GM18520 (cell line): ENCODE results near the gene TBC1D8.
"Not testable (repeated sequence)": the region's sequence is repeated elsewhere in the genome, so short reads cannot be mapped to it uniquely, and the experiment has no call there.

Experiments
- ATAC-seq: cut with Tn5 transposase; IDR thresholded peaks from one replicate; pipeline ENCODE4 v1.9.1; 2021; ENCODE audit not compliant: unreplicated experiment

Gene TBC1D8

GRCh38 chr2:101080211-101081068 is 70.7 kb downstream of the TBC1D8 start:
- ATAC-seq, result no peak

GRCh38 chr2:101076581-101076980 is 74.6 kb downstream of the TBC1D8 start:
- ATAC-seq, result no peak

- ATAC-seq, result no peak
These were observed 86.2 kb downstream of the TBC1D8 start for GRCh38 chr2:101064868-101065549.

- no peak for ATAC-seq
These were observed 86.7 kb downstream of the TBC1D8 start for GRCh38 chr2:101064505-101064867.

- no peak for ATAC-seq
These were observed 87.1 kb downstream of the TBC1D8 start for GRCh38 chr2:101064125-101064502.

- ATAC-seq, result no peak
These were observed 87.6 kb downstream of the TBC1D8 start for GRCh38 chr2:101063352-101064124.

- no peak for ATAC-seq
These were observed 92.8 kb downstream of the TBC1D8 start for GRCh38 chr2:101058386-101058785.

GRCh38 chr2:101057051-101057933 is 93.9 kb downstream of the TBC1D8 start:
- no peak for ATAC-seq

GRCh38 chr2:101053117-101053516 is 98.1 kb downstream of the TBC1D8 start:
- no peak for ATAC-seq

- no peak for ATAC-seq
These were observed 99.0 kb downstream of the TBC1D8 start for GRCh38 chr2:101052147-101052546.

GRCh38 chr2:101050886-101051285 is 100.3 kb downstream of the TBC1D8 start:
- ATAC-seq, result not testable (repeated sequence)

GRCh38 chr2:101048756-101049155 is 102.4 kb downstream of the TBC1D8 start:
- no peak for ATAC-seq

GRCh38 chr2:101047774-101048173 is 103.4 kb downstream of the TBC1D8 start:
- ATAC-seq, result no peak

GRCh38 chr2:101047075-101047766 is 104.0 kb downstream of the TBC1D8 start:
- no peak for ATAC-seq

GRCh38 chr2:101045330-101045729 is 105.9 kb downstream of the TBC1D8 start:
- no peak for ATAC-seq

GRCh38 chr2:101041413-101041812 is 109.8 kb downstream of the TBC1D8 start:
- no peak for ATAC-seq

GRCh38 chr2:101040761-101041160 is 110.4 kb downstream of the TBC1D8 start:
- ATAC-seq, result no peak

GRCh38 chr2:101040072-101040471 is 111.1 kb downstream of the TBC1D8 start:
- no peak for ATAC-seq

- ATAC-seq, result no peak
These were observed 112.5 kb downstream of the TBC1D8 start for GRCh38 chr2:101038455-101039255.
